ENCODE data around the gene SLC22A31.

The SLC22A31 gene

GRCh38 chr16:89160977-89161701, 39.2 kb downstream of the SLC22A31 start:
- TF ChIP-seq, protein P1, sequence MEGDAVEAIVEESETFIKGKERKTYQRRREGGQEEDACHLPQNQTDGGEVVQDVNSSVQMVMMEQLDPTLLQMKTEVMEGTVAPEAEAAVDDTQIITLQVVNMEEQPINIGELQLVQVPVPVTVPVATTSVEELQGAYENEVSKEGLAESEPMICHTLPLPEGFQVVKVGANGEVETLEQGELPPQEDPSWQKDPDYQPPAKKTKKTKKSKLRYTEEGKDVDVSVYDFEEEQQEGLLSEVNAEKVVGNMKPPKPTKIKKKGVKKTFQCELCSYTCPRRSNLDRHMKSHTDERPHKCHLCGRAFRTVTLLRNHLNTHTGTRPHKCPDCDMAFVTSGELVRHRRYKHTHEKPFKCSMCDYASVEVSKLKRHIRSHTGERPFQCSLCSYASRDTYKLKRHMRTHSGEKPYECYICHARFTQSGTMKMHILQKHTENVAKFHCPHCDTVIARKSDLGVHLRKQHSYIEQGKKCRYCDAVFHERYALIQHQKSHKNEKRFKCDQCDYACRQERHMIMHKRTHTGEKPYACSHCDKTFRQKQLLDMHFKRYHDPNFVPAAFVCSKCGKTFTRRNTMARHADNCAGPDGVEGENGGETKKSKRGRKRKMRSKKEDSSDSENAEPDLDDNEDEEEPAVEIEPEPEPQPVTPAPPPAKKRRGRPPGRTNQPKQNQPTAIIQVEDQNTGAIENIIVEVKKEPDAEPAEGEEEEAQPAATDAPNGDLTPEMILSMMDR (conservative IDR thresholded peaks at IDR 0.05; ENCODE audit: low read depth, low read length) = no peak
- no peak for DNase-seq (ENCODE audit: low read depth)
- no peak overlapping the region for H3K4me3 ChIP-seq (ENCODE audit: low read depth, low read length)

DNA sequence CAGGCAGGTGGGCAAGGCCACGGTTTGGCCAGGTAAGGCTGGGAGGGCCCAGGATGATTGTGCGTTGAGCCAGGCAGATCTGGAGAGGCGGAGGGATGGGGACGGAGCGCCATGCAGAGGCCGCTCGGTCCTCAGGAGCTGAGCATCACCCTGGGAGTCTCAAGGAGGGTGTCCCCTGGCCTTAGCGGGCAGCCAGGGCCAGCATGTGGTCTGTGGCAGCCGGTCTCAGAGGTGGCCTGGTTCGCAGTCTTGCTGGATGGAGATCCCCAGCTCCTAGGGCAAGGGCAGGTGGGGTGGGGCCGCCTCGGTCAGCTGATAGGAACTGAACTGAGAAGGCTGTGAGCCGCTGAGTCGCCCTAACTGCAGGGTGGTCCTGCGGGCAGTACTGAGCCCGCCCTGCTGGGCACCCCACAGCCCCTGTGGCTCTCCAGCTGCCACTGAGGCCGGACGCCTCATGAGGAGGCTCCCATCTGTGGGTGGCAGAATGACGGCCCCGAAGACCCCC, 40.4 kb downstream of the SLC22A31 start:
- no peak for DNase-seq (ENCODE audit: low read depth)
- TF ChIP-seq, protein P1 (conservative IDR thresholded peaks at IDR 0.05; ENCODE audit: low read depth, low read length) = no peak
- no peak overlapping the region for H3K4me3 ChIP-seq (ENCODE audit: low read depth, low read length)

- no peak overlapping the region for H3K4me3 ChIP-seq (ENCODE audit: low read depth, low read length)
- no peak for DNase-seq (ENCODE audit: low read depth)
- TF ChIP-seq, protein P1 (conservative IDR thresholded peaks at IDR 0.05; ENCODE audit: low read depth, low read length) = no peak
Observed at GRCh38 chr16:89159066-89159849, 41.1 kb downstream of the SLC22A31 start.

DNA sequence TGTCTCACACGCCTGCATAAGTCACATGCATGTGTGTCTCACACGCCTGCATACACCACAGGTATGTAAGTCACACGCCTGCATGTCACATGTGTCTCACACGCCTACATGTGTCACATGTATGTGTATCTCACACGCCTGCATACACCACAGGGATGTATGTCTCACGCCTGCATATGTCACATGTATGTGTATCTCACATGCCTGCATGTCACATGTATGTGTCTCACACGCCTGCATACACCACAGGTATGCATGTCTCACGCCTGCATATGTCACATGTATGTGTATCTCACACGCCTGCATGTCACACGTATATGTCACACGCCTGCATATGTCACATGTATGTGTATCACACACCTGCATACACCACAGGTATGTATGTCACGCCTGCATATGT, 42.6 kb downstream of the SLC22A31 start:
- DNase-seq (ENCODE audit: low read depth) = no peak
- TF ChIP-seq, protein P1 (conservative IDR thresholded peaks at IDR 0.05; ENCODE audit: low read depth, low read length) = no peak
- H3K4me3 ChIP-seq (ENCODE audit: low read depth, low read length) = no peak overlapping the region

DNA sequence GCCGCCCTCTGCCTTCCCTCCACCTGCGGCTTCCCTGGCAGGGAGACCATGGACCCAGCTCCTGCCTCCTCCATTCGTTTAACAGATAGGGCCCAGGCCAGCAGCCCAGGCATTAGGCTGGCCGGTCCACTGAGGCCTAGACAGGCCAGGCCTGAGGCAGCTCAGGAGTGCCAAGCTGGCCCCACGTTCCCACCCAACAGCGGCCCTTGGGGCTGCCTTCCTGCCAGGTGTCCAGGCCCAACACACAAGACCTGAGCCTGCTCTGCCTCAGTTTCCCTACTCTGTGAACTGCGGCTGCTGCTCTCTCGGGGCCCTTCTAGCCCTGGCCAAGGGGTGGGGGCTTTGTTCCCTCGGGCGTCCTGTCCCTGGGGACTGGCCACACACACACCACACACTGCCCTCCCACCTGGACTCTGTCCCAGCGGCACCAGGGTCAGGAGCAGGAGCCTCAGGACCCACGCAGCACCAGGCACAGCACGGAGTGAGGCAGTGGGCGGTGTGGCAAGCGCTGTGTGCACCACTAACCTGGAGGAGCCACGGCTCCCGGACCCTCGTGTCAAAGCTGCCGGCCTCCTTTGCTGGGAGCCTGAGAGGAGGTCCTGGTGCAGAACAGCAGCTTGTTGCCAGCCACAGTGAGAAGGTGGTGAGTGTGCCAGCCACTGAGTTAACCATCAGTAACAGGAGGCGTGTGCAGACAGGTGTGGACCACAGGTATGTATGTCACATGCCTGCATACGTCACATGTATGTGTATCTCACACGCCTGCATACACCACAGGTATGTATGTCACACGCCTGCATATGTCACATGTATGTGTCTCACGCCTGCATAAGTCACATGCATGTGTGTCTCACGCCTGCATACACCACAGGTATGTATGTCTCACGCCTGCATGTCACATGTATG, 43.3 kb downstream of the SLC22A31 start:
- H3K4me3 ChIP-seq (ENCODE audit: low read depth, low read length) = no peak overlapping the region
- no peak for DNase-seq (ENCODE audit: low read depth)
- TF ChIP-seq, protein P1 (conservative IDR thresholded peaks at IDR 0.05; ENCODE audit: low read depth, low read length) = no peak

DNA sequence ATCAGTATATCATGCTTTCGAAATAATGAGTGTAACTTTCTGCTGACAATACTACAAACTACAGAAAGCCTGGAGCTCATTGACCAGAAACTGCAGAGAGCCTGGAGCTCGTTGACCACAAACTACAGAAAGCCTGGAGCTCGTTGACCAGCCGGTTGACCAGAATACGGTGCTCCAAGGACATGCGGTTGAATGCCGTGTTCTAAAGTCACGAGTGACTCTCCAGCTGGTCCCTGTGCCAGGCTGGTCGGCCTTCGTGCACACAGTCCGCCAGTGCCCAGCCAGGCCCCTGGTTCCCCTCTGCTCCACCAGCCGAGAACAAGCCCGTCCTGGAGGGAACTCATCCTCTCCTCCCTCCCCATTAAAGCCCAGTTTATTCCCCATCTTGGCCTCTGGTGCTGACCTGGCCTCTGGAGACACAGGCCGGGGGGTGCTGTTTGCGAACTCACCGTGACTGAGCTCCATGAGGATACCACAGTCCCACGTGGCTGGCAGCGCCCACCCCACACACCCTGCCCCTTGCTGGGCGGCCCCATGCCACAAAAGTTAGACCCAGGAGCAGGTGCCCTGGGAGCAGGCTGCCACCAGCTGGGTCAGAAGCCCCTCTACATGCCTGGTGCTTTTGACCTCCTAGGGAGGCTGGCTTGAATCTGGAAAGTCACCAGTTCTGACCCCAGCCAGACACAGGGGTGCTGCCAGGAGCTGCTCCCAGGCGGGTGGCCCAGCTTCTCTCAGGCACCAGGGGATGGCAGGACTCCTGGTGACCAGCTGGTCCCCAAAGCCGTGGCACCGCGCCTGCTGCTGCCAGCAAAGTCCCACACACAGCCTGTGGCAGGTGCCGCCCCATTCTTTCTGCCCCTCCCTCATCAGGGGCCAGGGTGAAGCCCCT, 44.2 kb downstream of the SLC22A31 start:
- TF ChIP-seq, protein P1 (conservative IDR thresholded peaks at IDR 0.05; ENCODE audit: low read depth, low read length) = no peak
- DNase-seq (ENCODE audit: low read depth) = peak; percentile 15
- H3K4me3 ChIP-seq (ENCODE audit: low read depth, low read length) = no peak overlapping the region
